Adrenal gland (tissue), 12 donors: Measurements from ENCODE around the gene TSPAN2. TPM values are rescaled to one million over a fixed set of nuclear protein-coding genes. Genes with fewer than 3 reads are reported as not detected.

ENCODE experiments used
- DNase-seq, 7 donors: peaks; one replicate each; pipeline ENCODE4 v3.0.0-alpha.2; 2019 to 2020
- H3K27ac ChIP-seq, 5 donors: fragments of 200-600 bp; sonication (generic) in 4 of 5; 1 replicate in 3 of 5; 2 replicates in 2 of 5; pipeline versions ENCODE4 v1.5.1 to v1.8.0; 2016 to 2020; ENCODE audit warnings: mild to moderate bottlenecking in 1 of 5
- H3K27me3 ChIP-seq: fragments of 200-600 bp; 2 replicates; pipeline ENCODE4 v1.8.0; 2021
- H3K36me3 ChIP-seq, 2 donors: fragments of 200-600 bp; replicated peaks in 1 of 2; 1 replicate in 1 of 2; 2 replicates in 1 of 2; pipeline versions ENCODE4 v1.5.1 to v1.8.0; 2018 to 2022
- H3K4me1 ChIP-seq, 2 donors: fragments of 200-600 bp; replicated peaks in 1 of 2; 1 replicate in 1 of 2; 2 replicates in 1 of 2; pipeline versions ENCODE4 v1.5.1 to v1.8.0; 2018 to 2021
- H3K4me3 ChIP-seq, 4 donors: fragments of 200-600 bp; sonication (generic) in 3 of 4; one replicate each; pipeline ENCODE4 v1.5.1; 2016 to 2018
- H3K9me3 ChIP-seq, 3 donors: fragments of 200-600 bp; sonication (generic) in 1 of 3; replicated peaks in 1 of 3; 1 replicate in 2 of 3; 2 replicates in 1 of 3; pipeline versions ENCODE4 v1.5.1 to v1.8.0; 2016 to 2021
- CTCF ChIP-seq, 6 experiments: fragments of 450-650 bp in 4 of 6; fragments of 200-600 bp in 2 of 6; sonication (generic) in 1 of 6; IDR thresholded peaks; 1 replicate in 5 of 6; 2 replicates in 1 of 6; pipeline versions ENCODE4 v1.5.1 to v1.8.0; 2016 to 2021; ENCODE audit warnings: antibody characterized with exemption in 6 of 6, mild to moderate bottlenecking in 2 of 6, moderate library complexity in 1 of 6
- POLR2A ChIP-seq, 2 donors: fragments of 450-650 bp; IDR thresholded peaks; one replicate each; pipeline ENCODE4 v1.6.1; 2017; ENCODE audit warnings: antibody characterized with exemption in 2 of 2, mild to moderate bottlenecking in 2 of 2, moderate library complexity in 1 of 2
- WGBS, 4 donors: extraction: QIAGEN DNeasy Blood & Tissue Kit in 2 of 4; methylation state at CpG; one replicate each; pipeline versions ENCODE4 v1.1.5 to v1.1.7; 2013 to 2017; 5-methylcytosine and 5-hydroxymethylcytosine counted together
- intact Hi-C, 2 donors: fragments of 100-400 bp; cut with DNase I; formaldehyde crosslinking; loops; one replicate each; pipeline versions ENCODE4 v1.14.1 to v1.15.0; 2022 to 2023
- polyA plus RNA-seq, 3 donors: library from polyadenylated mRNA; stranded (reverse); fragments of 200-250 nt in 2 of 3; fragments of 350-450 nt in 1 of 3; fragmentation: Illumina TruSeq in 1 of 3; extraction: RNeasy Lipid Tissue Mini Kit (QIAGEN cat#74804) in 1 of 3; gene quantifications; one replicate each; pipeline ENCODE4 v1.2.3, GENCODE V29; 2013 to 2014
- total RNA-seq, 9 donors: library from RNA; depleted of rRNA in 4 of 9; stranded (reverse); fragments of >200 nt in 4 of 9; fragments of 120-200 nt in 1 of 9; fragmentation: NEBNext Ultra II Directional in 1 of 9; extraction: Animal tissue kit (Norgen Biotek cat#: 25700) in 1 of 9; gene quantifications; one replicate each; pipeline versions ENCODE4 v1.1.0 to v1.2.4, GENCODE V29; 2013 to 2023
- donor health status: healthy with polysubstance abuse.
- donor health status: Bipolar disorder and iron deficiency.
- donor health status: DM: yes; HTN: yes; CAD: no.
- donor health status: DM: no; HTN: no; CAD: no.
- donor health status: DM: no; HTN: no; CAD: no.
- donor health status: DM: yes; HTN: yes; CAD: no.

The TSPAN2 gene
- total and polyA plus RNA-seq, 12 donors: 0.28 to 1.5 (median 0.71) TPM

- no peak for TF ChIP-seq POLR2A (IDR thresholded peaks at IDR 0.05)
- TF ChIP-seq CTCF (IDR thresholded peaks at IDR 0.05): no peak
- no peak overlapping the region for H3K27ac ChIP-seq
- 61 to 83% (median 64%) methylated on average over 1 of the region's 1 CpG for WGBS, 4 donors
- no peaks in the 10 kb centered on the region for H3K36me3 ChIP-seq
- no peak for DNase-seq
- H3K9me3 ChIP-seq: no peaks in the 10 kb centered on the region
- no peak overlapping the region for H3K4me3 ChIP-seq
- intact Hi-C loops: no loop called here
- H3K4me1 ChIP-seq: no peaks in the 10 kb centered on the region
- no peaks in the 10 kb centered on the region for H3K27me3 ChIP-seq
Measured at GRCh38 chr1:115035652-115036051, 53.7 kb downstream of the TSPAN2 start.

GRCh38 chr1:115031595-115031994 lies 57.7 kb downstream of the TSPAN2 start:
- Histone ChIP-seq H3K4me3 (no peak overlapping the region), H3K27ac (no peak overlapping the region), H3K36me3 (no peaks in the 10 kb centered on the region), H3K27me3 (no peaks in the 10 kb centered on the region), H3K4me1 (no peaks in the 10 kb centered on the region), H3K9me3 (no peaks in the 10 kb centered on the region)
- WGBS, 4 donors: 55 to 68% (median 66%) methylated on average over 2 of the region's 2 CpGs
- no peak for DNase-seq
- TF ChIP-seq CTCF (IDR thresholded peaks at IDR 0.05): no peak
- no peak for TF ChIP-seq POLR2A (IDR thresholded peaks at IDR 0.05)
- intact Hi-C loops: no loop called here

GRCh38 chr1:115029526-115029925 lies 59.8 kb downstream of the TSPAN2 start, which contains the start of gene TSHB:
Gene TSHB, plus strand, starts transcription at chr1:115029826. Its CDS starts 3,537 bp downstream, at chr1:115033363.
- TF ChIP-seq POLR2A (IDR thresholded peaks at IDR 0.05) (no peak), CTCF (IDR thresholded peaks at IDR 0.05) (no peak)
- intact Hi-C loops: no loop called here

GRCh38 chr1:115023593-115023992 lies 65.7 kb downstream of the TSPAN2 start:
- no peaks in the 10 kb centered on the region for H3K36me3 ChIP-seq
- no peaks in the 10 kb centered on the region for H3K4me1 ChIP-seq
- intact Hi-C loops: no loop called here
- no peaks in the 10 kb centered on the region for H3K27me3 ChIP-seq
- no peaks in the 10 kb centered on the region for H3K9me3 ChIP-seq
- H3K27ac ChIP-seq: no peak overlapping the region
- no peak overlapping the region for H3K4me3 ChIP-seq
- TF ChIP-seq POLR2A (IDR thresholded peaks at IDR 0.05): no peak
- TF ChIP-seq CTCF (IDR thresholded peaks at IDR 0.05): no peak
- DNase-seq: no peak

More at GRCh38 chr1:115029526-115029925, 59.8 kb downstream of the TSPAN2 start, which contains the start of gene TSHB:
- no peaks in the 10 kb centered on the region for H3K9me3 ChIP-seq
- no peaks in the 10 kb centered on the region for H3K36me3 ChIP-seq
- H3K4me1 ChIP-seq: no peaks in the 10 kb centered on the region
- no peaks in the 10 kb centered on the region for H3K27me3 ChIP-seq
- H3K27ac ChIP-seq: no peak within 1 kb of the TSS
- H3K4me3 ChIP-seq: no peak within 1 kb of the TSS
- no peak for DNase-seq
